PC-3 (cell line): ENCODE measurements around the gene KATNA1.

Experiments
- CTCF ChIP-seq: fragments of 300-600 bp; sonication (generic); conservative IDR thresholded peaks from 2 replicates; pipeline ENCODE4 v1.5.1; 2017; ENCODE audit warnings: antibody characterized with exemption, low read depth, mild to moderate bottlenecking, low read length
- EZH2 ChIP-seq: fragments of 300-600 bp; sonication (generic); IDR thresholded peaks from one replicate; pipeline ENCODE4 v1.6.1; 2017; ENCODE audit warnings: antibody characterized with exemption, mild to moderate bottlenecking, low read length; ENCODE audit not compliant: unreplicated experiment
- EZH2phosphoT487 ChIP-seq: fragments of 300-600 bp; sonication (generic); IDR thresholded peaks from 2 replicates; pipeline ENCODE4 v1.6.1; 2018; ENCODE audit warnings: mild to moderate bottlenecking, antibody characterized with exemption, low read length, borderline replicate concordance

- TF ChIP-seq CTCF (no peak), EZH2phosphoT487 (no peak), EZH2 (no peak)
Measured at GRCh38 chr6:149691201-149691600, 42.7 kb upstream of the KATNA1 start.
